GM19328 (cell line): Measurements from ENCODE around the gene WDR4.
"Not testable (repeated sequence)": the region's sequence is repeated elsewhere in the genome, so short reads cannot be mapped to it uniquely, and the experiment has no call there.

ENCODE experiments used
- ATAC-seq: cut with Tn5 transposase; IDR thresholded peaks from one replicate; pipeline ENCODE4 v1.9.1; 2021; ENCODE audit warnings: mild to moderate bottlenecking, moderate library complexity; ENCODE audit not compliant: unreplicated experiment

Gene WDR4

GRCh38 chr21:42854246-42855010 lies 24.9 kb downstream of the WDR4 start:
- ATAC-seq = no peak

GRCh38 chr21:42853621-42854020 lies 25.7 kb downstream of the WDR4 start:
- ATAC-seq = no peak

GRCh38 chr21:42852925-42853570 lies 26.3 kb downstream of the WDR4 start:
- ATAC-seq = no peak

- ATAC-seq = no peak
Observed at GRCh38 chr21:42851812-42852665, 27.3 kb downstream of the WDR4 start.

GRCh38 chr21:42850866-42851391 lies 28.4 kb downstream of the WDR4 start:
- no peak for ATAC-seq

GRCh38 chr21:42850463-42850862 lies 28.9 kb downstream of the WDR4 start:
- no peak for ATAC-seq

GRCh38 chr21:42849759-42850412 lies 29.5 kb downstream of the WDR4 start:
- no peak for ATAC-seq

GRCh38 chr21:42848932-42849758 lies 30.2 kb downstream of the WDR4 start:
- ATAC-seq = no peak

GRCh38 chr21:42848144-42848931 lies 31.0 kb downstream of the WDR4 start:
- not testable (repeated sequence) for ATAC-seq

GRCh38 chr21:42847726-42848125 lies 31.6 kb downstream of the WDR4 start:
- ATAC-seq = no peak

GRCh38 chr21:42847051-42847707 lies 32.2 kb downstream of the WDR4 start:
- ATAC-seq = no peak

GRCh38 chr21:42846221-42846620 lies 33.1 kb downstream of the WDR4 start:
- no peak for ATAC-seq

GRCh38 chr21:42845296-42845965 lies 33.9 kb downstream of the WDR4 start:
- no peak for ATAC-seq

- no peak for ATAC-seq
Observed at GRCh38 chr21:42844411-42845113, 34.8 kb downstream of the WDR4 start.

- ATAC-seq = no peak
Observed at GRCh38 chr21:42843056-42843455, 36.3 kb downstream of the WDR4 start.

- not testable (repeated sequence) for ATAC-seq
Observed at GRCh38 chr21:42841916-42842655, 37.3 kb downstream of the WDR4 start.
